ENCODE measurements around the gene ADAM12. TPM values are rescaled to one million over a fixed set of nuclear protein-coding genes. Genes with fewer than 3 reads are reported as not detected.
"Not testable (repeated sequence)": the region's sequence is repeated elsewhere in the genome, so short reads cannot be mapped to it uniquely, and the experiment has no call there.

Gene ADAM12
- total and polyA plus RNA-seq, 2 of the 13 experiments (the other 11 are each of a cell fraction or from before 2014, with no cell fraction given): not detected

- TF ChIP-seq ZNF646 (CRISPR knock-in tag; IDR thresholded peaks at IDR 0.05): no peak
- TF ChIP-seq ZNF143 (CRISPR knock-in tag; IDR thresholded peaks at IDR 0.05): no peak
These were observed 411.2 kb downstream of the ADAM12 start (continued) for GRCh38 chr10:125976960-125977605.

- H3K4me1 ChIP-seq (ENCODE audit: insufficient read depth, low read length); in situ Hi-C loops (cut with HindIII; ENCODE audit: extremely low pct_ligation_motif_present, low pct_unique_long_range_greater_than_20kb); H3K9ac ChIP-seq (ENCODE audit: insufficient read depth, low read depth, low read length); FAIRE-seq; H3K4me2 ChIP-seq (ENCODE audit: low read depth, low read length); ATAC-seq; POLR2A ChIA-PET; BruUV-seq (replicated peaks); DNase-seq (ENCODE audit: low spot score); H3K27me3 ChIP-seq (ENCODE audit: control insufficient read depth in 1 of 2, insufficient read depth in 2 of 2, low read length in 2 of 2); CTCF ChIA-PET (ENCODE audit: low intra/inter-chr PET ratio, low total read pairs); H3K36me3 ChIP-seq (replicated peaks in 1 of 2; ENCODE audit: control insufficient read depth in 1 of 2, insufficient read depth in 2 of 2, low read length in 2 of 2); H3K27ac ChIP-seq (ENCODE audit: extremely low read length, insufficient read depth, low read length); H3K79me2 ChIP-seq (ENCODE audit: insufficient read depth, low read length); H4K20me1 ChIP-seq (ENCODE audit: insufficient read depth, low read length); H3K4me3 ChIP-seq (replicated peaks in 1 of 3; ENCODE audit: insufficient read depth in 1 of 3, low read depth in 2 of 3, low read length in 3 of 3); H2AFZ ChIP-seq (ENCODE audit: low read length); H3K9me3 ChIP-seq (ENCODE audit: low read length); intact Hi-C loops (cut with micrococcal nuclease; ENCODE audit: unreplicated experiment): not testable (repeated sequence)
- 68% methylated on average over 18 of the region's 36 CpGs for WGBS (ENCODE audit: low lambda C conversion rate)
These were observed 418.1 kb downstream of the ADAM12 start for GRCh38 chr10:125970077-125970630.
